Measurements from ENCODE around the gene PLCB4. TPM values are rescaled to one million over a fixed set of nuclear protein-coding genes. Genes with fewer than 3 reads are reported as not detected.
A peak's percentile ranks its signal among the peaks of the same experiment; 100 is the strongest.

PLCB4 gene
- total RNA-seq, 1 donor from 2014 or later = 53.3 TPM

- Mint-ChIP-seq H3K4me1 (peaks cover 35% of the 10 kb centered on the region), H3K27me3 (ENCODE audit: low read depth) (no peaks in the 10 kb centered on the region), H3K4me3 (no peak overlapping the region), H3K36me3 (ENCODE audit: low read depth) (peaks cover 14% of the 10 kb centered on the region), H3K27ac (ENCODE audit: unreplicated experiment) (no peak overlapping the region), H3K9me3 (no peaks in the 10 kb centered on the region)
- TF ChIP-seq CTCF (conservative IDR thresholded peaks at IDR 0.05) = no peak
- no peak for DNase-seq (ENCODE audit: low read depth, low spot score)
Measured at GRCh38 chr20:9321007-9321406, 252.1 kb downstream of the PLCB4 start.

- no peak overlapping the region for H3K4me3 Mint-ChIP-seq
- no peak overlapping the region for H3K27ac Mint-ChIP-seq (ENCODE audit: unreplicated experiment)
- H3K4me1 Mint-ChIP-seq = peaks cover 40% of the 10 kb centered on the region
- no peaks in the 10 kb centered on the region for H3K27me3 Mint-ChIP-seq (ENCODE audit: low read depth)
- TF ChIP-seq CTCF (conservative IDR thresholded peaks at IDR 0.05) = no peak
- H3K36me3 Mint-ChIP-seq (ENCODE audit: low read depth) = peaks cover 5% of the 10 kb centered on the region
- DNase-seq (ENCODE audit: low read depth, low spot score) = no peak
- no peaks in the 10 kb centered on the region for H3K9me3 Mint-ChIP-seq
Measured at GRCh38 chr20:9322661-9323060, 253.8 kb downstream of the PLCB4 start.

- peaks cover 44% of the 10 kb centered on the region for H3K4me1 Mint-ChIP-seq
- H3K27ac Mint-ChIP-seq (ENCODE audit: unreplicated experiment) = peak overlapping the region; percentile 46
- no peaks in the 10 kb centered on the region for H3K9me3 Mint-ChIP-seq
- TF ChIP-seq CTCF (conservative IDR thresholded peaks at IDR 0.05) = peak; percentile 53
- peaks cover 3% of the 10 kb centered on the region for H3K36me3 Mint-ChIP-seq (ENCODE audit: low read depth)
- H3K4me3 Mint-ChIP-seq = no peak overlapping the region
- H3K27me3 Mint-ChIP-seq (ENCODE audit: low read depth) = no peaks in the 10 kb centered on the region
- no peak for DNase-seq (ENCODE audit: low read depth, low spot score)
Measured at GRCh38 chr20:9323622-9324021, 254.7 kb downstream of the PLCB4 start.

GRCh38 chr20:9329355-9330101, 260.6 kb downstream of the PLCB4 start:
- no peak for TF ChIP-seq CTCF (conservative IDR thresholded peaks at IDR 0.05)
- H3K27ac Mint-ChIP-seq (ENCODE audit: unreplicated experiment) = no peak overlapping the region
- no peaks in the 10 kb centered on the region for H3K36me3 Mint-ChIP-seq (ENCODE audit: low read depth)
- no peak for DNase-seq (ENCODE audit: low read depth, low spot score)
- no peaks in the 10 kb centered on the region for H3K27me3 Mint-ChIP-seq (ENCODE audit: low read depth)
- H3K4me1 Mint-ChIP-seq = peaks cover 38% of the 10 kb centered on the region
- no peaks in the 10 kb centered on the region for H3K9me3 Mint-ChIP-seq
- no peak overlapping the region for H3K4me3 Mint-ChIP-seq

- no peaks in the 10 kb centered on the region for H3K36me3 Mint-ChIP-seq (ENCODE audit: low read depth)
- H3K27me3 Mint-ChIP-seq (ENCODE audit: low read depth) = no peaks in the 10 kb centered on the region
- H3K9me3 Mint-ChIP-seq = no peaks in the 10 kb centered on the region
- TF ChIP-seq CTCF (conservative IDR thresholded peaks at IDR 0.05) = no peak
- no peak for DNase-seq (ENCODE audit: low read depth, low spot score)
- no peak overlapping the region for H3K27ac Mint-ChIP-seq (ENCODE audit: unreplicated experiment)
- H3K4me1 Mint-ChIP-seq = peaks cover 32% of the 10 kb centered on the region
- H3K4me3 Mint-ChIP-seq = no peak overlapping the region
Measured at GRCh38 chr20:9330151-9330550, 261.3 kb downstream of the PLCB4 start.

All from neural crest cell (in vitro differentiated cells).